Left cardiac atrium (tissue), 4 donors: ENCODE results near the gene PANK2. TPM values are rescaled to one million over a fixed set of nuclear protein-coding genes. Genes with fewer than 3 reads are reported as not detected.
"Not testable (repeated sequence)": the region's sequence is repeated elsewhere in the genome, so short reads cannot be mapped to it uniquely, and the experiment has no call there.

Experiments used
- ATAC-seq, 2 donors: fragments of 200-7000 bp; cut with Tn5 transposase; one replicate each; pipeline ENCODE4 v1.9.1; 2020; ENCODE audit warnings: mild to moderate bottlenecking in 2 of 2, moderate library complexity in 2 of 2
- DNase-seq: peaks from one replicate; pipeline ENCODE4 v3.0.0-alpha.2; 2020
- intact Hi-C, 2 donors: fragments of 100-400 bp; cut with DNase I; formaldehyde crosslinking; loops; one replicate each; pipeline versions ENCODE4 v1.14.1 to v1.15.1; 2022 to 2023
- total RNA-seq, 2 donors: library from RNA; stranded (reverse); fragmentation: NEBNext Ultra II Directional; extraction: Animal tissue kit (Norgen Biotek cat#: 25700); gene quantifications; one replicate each; pipeline ENCODE4 v1.2.1, GENCODE V29; 2021
- donor health status: DM: no; HTN: yes; CAD: no.
- donor health status: DM: no; HTN: yes; CAD: no; lungs with severe emphysema.
- donor health status: DM: yes; HTN: yes; CAD: no.
- donor health status: Dilated cardiomyopathy.

PANK2 gene
- total RNA-seq, 2 donors from 2014 or later, result 18.7 to 23.8 TPM

GRCh38 chr20:3865887-3866407 lies 23.2 kb upstream of the PANK2 start:
- ATAC-seq, result no peak
- intact Hi-C loops, result no loop called here
- no peak for DNase-seq

GRCh38 chr20:3866464-3866863 lies 22.7 kb upstream of the PANK2 start:
- ATAC-seq, result no peak
- intact Hi-C loops, result no loop called here
- DNase-seq, result no peak

GRCh38 chr20:3867802-3868201 lies 21.4 kb upstream of the PANK2 start:
- no peak for ATAC-seq
- no peak for DNase-seq
- intact Hi-C loops, result no loop called here

- ATAC-seq (peak in 1 of 2 donors; percentile 10), DNase-seq (no peak)
- intact Hi-C loops, result no loop called here
Measured at GRCh38 chr20:3869839-3870634, 19.1 kb upstream of the PANK2 start.

- DNase-seq (no peak), ATAC-seq (no peak)
- intact Hi-C loops, result no loop called here
Measured at GRCh38 chr20:3871550-3872265, 17.5 kb upstream of the PANK2 start.

GRCh38 chr20:3873507-3873906 lies 15.7 kb upstream of the PANK2 start:
- no peak for ATAC-seq
- intact Hi-C loops, result no loop called here

GRCh38 chr20:3874194-3874844 lies 14.9 kb upstream of the PANK2 start:
- ATAC-seq, result peak in 1 of 2 donors; percentile 18
- DNase-seq, result no peak
- intact Hi-C loops, result no loop called here

More at GRCh38 chr20:3873507-3873906, 15.7 kb upstream of the PANK2 start:
- no peak for DNase-seq

- ATAC-seq (peak in 1 of 2 donors; percentile 63), DNase-seq (no peak)
- intact Hi-C loops, result no loop called here
Measured at GRCh38 chr20:3875378-3875974, 13.7 kb upstream of the PANK2 start.

- DNase-seq, result no peak
- ATAC-seq, result no peak
- intact Hi-C loops, result no loop called here
Measured at GRCh38 chr20:3876000-3876399, 13.2 kb upstream of the PANK2 start.

GRCh38 chr20:3876676-3877075 lies 12.5 kb upstream of the PANK2 start:
- ATAC-seq, result no peak
- no peak for DNase-seq
- intact Hi-C loops, result no loop called here

- intact Hi-C loops, DNase-seq, ATAC-seq: not testable (repeated sequence)
Measured at GRCh38 chr20:3878921-3879274, 10.3 kb upstream of the PANK2 start.

- intact Hi-C loops, result loop anchor here in 1 of 2 donors (5.0 kb wide), 1 partner anchor 187 kb away; no protein-coding TSS in a partner anchor
- ATAC-seq (no peak), DNase-seq (no peak)
Measured at GRCh38 chr20:3885715-3886114, 3.5 kb upstream of the PANK2 start.

GRCh38 chr20:3887876-3888620 lies 1.1 kb upstream of the PANK2 start:
- intact Hi-C loops, result loop anchor here in 1 of 2 donors (5.0 kb wide), 1 partner anchor 184 kb away; no protein-coding TSS in a partner anchor
- ATAC-seq (peak; percentile 10 to 35), DNase-seq (peak; percentile 30)

- ATAC-seq (peak; percentile 21 to 34), DNase-seq (peak; percentile 49)
- intact Hi-C loops, result loop anchor here in 1 of 2 donors (5.0 kb wide), 1 partner anchor 183 kb away; no protein-coding TSS in a partner anchor
Measured at GRCh38 chr20:3889489-3890397, 556 bp downstream of the PANK2 start.

GRCh38 chr20:3890398-3890751 lies 1.2 kb downstream of the PANK2 start:
- no peak for DNase-seq
- intact Hi-C loops, result no loop called here
- ATAC-seq, result no peak

- DNase-seq, result no peak
- ATAC-seq, result no peak
- intact Hi-C loops, result no loop called here
Measured at GRCh38 chr20:3890999-3891929, 2.1 kb downstream of the PANK2 start.

GRCh38 chr20:3894796-3895195 lies 5.6 kb downstream of the PANK2 start:
- DNase-seq, result no peak
- intact Hi-C loops, result no loop called here
- ATAC-seq, result no peak
